Stimulated activated naive CD8-positive, alpha-beta T cell treated with anti-CD3 and anti-CD28 coated beads, Interleukin-15, amount 100 ng/mL, for 72 hours (primary cell): ENCODE measurements around the gene PHC3.
"Not testable (repeated sequence)": the region's sequence is repeated elsewhere in the genome, so short reads cannot be mapped to it uniquely, and the experiment has no call there.

ENCODE experiments used
- ATAC-seq: fragments of 150-1000 bp; cut with Tn5 transposase; 2 replicates; pipeline ENCODE4 v1.10.0; 2021; ENCODE audit warnings: mild to moderate bottlenecking, moderate library complexity
- DNase-seq, 2 donors: peaks; one replicate each; pipeline ENCODE4 v3.0.0; 2021 to 2022
- H3K27ac Mint-ChIP-seq, 2 donors: one replicate each; pipeline ENCODE4 v1.8.0; 2022; ENCODE audit warnings: mild to moderate bottlenecking in 2 of 2, mixed read lengths in 2 of 2, moderate library complexity in 2 of 2
- H3K27me3 Mint-ChIP-seq: one replicate; pipeline ENCODE4 v1.8.0; 2022; ENCODE audit warnings: mixed read lengths
- H3K4me1 Mint-ChIP-seq: one replicate; pipeline ENCODE4 v1.8.0; 2022; ENCODE audit warnings: mild to moderate bottlenecking, mixed read lengths
- H3K4me3 Mint-ChIP-seq, 2 donors: one replicate each; pipeline ENCODE4 v1.8.0; 2022; ENCODE audit warnings: mild to moderate bottlenecking in 2 of 2, mixed read lengths in 2 of 2, moderate library complexity in 1 of 2
- H3K9me3 Mint-ChIP-seq, 2 donors: one replicate each; pipeline ENCODE4 v1.8.0; 2022; ENCODE audit warnings: mixed read lengths in 2 of 2

PHC3 gene

DNA sequence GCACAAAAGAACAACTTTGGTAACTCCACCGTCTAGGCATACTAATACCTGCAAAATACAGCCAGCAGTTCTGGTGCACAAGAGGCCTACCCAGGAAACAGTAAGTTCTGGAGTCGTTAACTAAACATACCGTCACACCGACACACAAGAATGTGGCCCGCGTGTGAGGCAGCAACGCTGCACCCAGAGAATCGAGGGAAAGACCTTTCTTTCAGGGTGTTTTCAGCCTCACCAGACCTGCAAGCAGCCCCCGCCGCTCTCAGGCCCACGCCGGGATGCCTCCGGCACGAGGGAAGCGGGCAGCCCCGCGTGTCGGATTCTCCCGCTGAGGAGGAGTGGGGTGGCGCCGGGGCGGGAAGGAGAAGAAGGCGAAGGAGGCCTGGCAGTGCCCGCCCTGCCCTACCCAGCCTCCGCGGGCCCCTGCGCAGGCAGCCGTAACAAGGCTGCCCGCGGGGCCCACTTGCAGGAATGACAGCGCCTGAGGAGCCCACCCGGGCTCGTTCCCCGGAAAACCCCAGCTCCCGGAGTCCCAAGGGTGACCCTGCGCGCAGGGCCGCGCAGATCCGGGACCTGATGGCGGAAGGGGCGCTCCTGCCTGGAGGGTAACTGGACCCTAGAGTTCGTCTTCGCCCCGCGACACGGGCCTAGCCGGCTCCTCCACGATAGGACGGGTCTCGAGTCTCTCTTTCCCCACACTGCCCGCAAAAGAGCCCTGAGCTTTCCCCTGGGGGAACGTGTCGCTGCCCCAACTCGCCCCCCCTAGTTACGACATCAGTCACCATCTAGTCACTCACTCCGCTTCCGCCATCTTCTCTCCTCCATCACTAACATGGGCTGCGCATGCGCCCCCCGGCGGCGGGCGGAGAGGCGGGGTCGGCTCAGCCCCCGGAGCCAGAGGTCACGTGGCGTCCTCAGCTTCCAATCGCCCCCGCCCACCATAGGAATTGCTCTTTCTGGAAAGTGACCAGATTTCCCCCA, at the start of gene PHC3:
TSS of gene PHC3 (minus strand) at position 826 of the 978 bp plus-strand sequence. CDS start at position 808, 18 bp downstream.
- Mint-ChIP-seq H3K27ac (peak within 1 kb of the TSS; percentile 100), H3K4me1 (peaks cover 21% of the 10 kb centered on the region), H3K4me3 (peak within 1 kb of the TSS; percentile 97 to 98), H3K27me3 (no peaks in the 10 kb centered on the region), H3K9me3 (no peaks in the 10 kb centered on the region)
- ATAC-seq (peak; percentile 79), DNase-seq (peak; percentile 92 to 95)

DNA sequence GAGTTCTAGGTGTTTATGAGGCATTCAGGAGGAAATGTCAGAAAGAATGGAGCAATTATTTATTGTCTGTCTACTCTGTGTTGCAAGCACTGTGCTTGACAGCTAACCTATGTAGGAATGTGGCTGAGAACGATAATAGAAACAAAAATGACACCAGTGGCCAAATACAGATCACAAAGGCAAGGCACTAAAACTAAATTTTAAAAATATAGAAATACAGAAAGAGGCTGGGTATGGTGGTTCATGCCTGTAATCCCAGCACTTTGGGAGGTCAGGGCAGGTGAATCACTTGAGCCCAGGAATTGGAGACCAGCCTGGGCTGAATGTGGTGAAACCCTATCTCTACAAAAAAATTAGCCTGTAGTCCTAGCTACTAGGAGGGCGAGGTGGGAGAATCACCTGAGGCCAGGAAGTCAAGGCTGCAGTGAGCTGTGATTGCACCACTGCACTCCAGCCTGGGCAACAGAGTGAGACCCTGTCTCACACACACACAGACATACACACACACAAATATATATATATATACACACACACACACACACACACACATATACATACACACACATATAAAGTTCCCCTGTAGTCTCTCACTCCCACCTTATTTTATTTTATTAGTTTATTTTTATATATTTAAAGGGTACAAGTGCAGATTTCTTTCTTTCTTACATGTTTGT, 46.7 kb upstream of the PHC3 start:
- ATAC-seq (no peak), DNase-seq (no peak)
- H3K27ac Mint-ChIP-seq: no peak overlapping the region

GRCh38 chr3:170226426-170226960, 45.0 kb upstream of the PHC3 start:
- no peak overlapping the region for H3K4me3 Mint-ChIP-seq
- peaks cover 25% of the 10 kb centered on the region for H3K4me1 Mint-ChIP-seq
- H3K27me3 Mint-ChIP-seq: no peaks in the 10 kb centered on the region
- no peak overlapping the region for H3K27ac Mint-ChIP-seq
- no peaks in the 10 kb centered on the region for H3K9me3 Mint-ChIP-seq
- ATAC-seq: no peak
- no peak for DNase-seq

More for the DNA sequence above, 46.7 kb upstream of the PHC3 start:
- Mint-ChIP-seq H3K4me3 (no peak overlapping the region), H3K4me1 (peaks cover 23% of the 10 kb centered on the region), H3K9me3 (no peaks in the 10 kb centered on the region), H3K27me3 (no peaks in the 10 kb centered on the region)

GRCh38 chr3:170225166-170225565, 43.6 kb upstream of the PHC3 start:
- Mint-ChIP-seq H3K27ac (no peak overlapping the region), H3K4me1 (peaks cover 33% of the 10 kb centered on the region), H3K4me3 (no peak overlapping the region)

GRCh38 chr3:170222647-170223541, 41.4 kb upstream of the PHC3 start:
- Mint-ChIP-seq H3K27me3 (no peaks in the 10 kb centered on the region), H3K4me3 (peak overlapping the region; percentile 88 to 90), H3K9me3 (no peaks in the 10 kb centered on the region), H3K27ac (peak overlapping the region; percentile 23 to 87), H3K4me1 (peaks cover 28% of the 10 kb centered on the region)
- DNase-seq: peak; percentile 30 to 39
- peak; percentile 57 for ATAC-seq

More at GRCh38 chr3:170225166-170225565, 43.6 kb upstream of the PHC3 start:
- Mint-ChIP-seq H3K9me3 (no peaks in the 10 kb centered on the region), H3K27me3 (no peaks in the 10 kb centered on the region)
- DNase-seq (no peak), ATAC-seq (no peak)

DNA sequence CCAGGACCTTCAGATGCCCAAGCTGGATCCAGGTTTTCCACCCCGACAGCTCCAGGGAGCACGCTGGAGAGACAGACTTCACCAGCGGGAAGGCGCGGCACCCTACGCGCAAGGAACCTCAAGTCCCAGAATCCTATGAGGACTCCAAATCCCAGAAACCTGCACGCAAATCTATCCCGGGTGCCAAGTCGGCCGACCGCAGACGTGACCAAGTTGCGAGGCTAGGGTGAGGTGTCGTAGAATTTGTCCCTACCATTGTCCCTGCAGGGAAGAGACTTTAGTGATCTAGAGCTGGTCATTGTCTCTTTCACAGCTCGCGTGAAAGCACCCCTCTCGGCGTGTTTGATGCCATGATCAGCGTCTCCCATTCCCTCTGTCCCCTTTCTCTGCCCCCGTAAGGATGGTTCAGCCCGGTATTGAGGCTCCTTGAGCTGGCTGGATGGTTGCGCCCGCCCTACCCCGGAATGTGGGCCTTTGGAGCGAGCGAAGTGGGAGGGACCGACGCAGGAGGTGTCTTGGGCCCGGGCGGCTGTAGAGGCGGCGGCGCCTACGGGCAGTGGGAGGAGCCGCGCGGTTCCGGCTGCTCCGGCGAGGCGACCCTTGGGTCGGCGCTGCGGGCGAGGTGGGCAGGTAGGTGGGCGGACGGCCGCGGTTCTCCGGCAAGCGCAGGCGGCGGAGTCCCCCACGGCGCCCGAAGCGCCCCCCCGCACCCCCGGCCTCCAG, 40.6 kb upstream of the PHC3 start, which contains the start of gene PRKCI:
TSS of gene PRKCI (plus strand) at position 501 of the 723 bp plus-strand sequence. CDS start 246 bp downstream, outside the sequence.
- Mint-ChIP-seq H3K4me3 (peak within 1 kb of the TSS; percentile 88 to 90), H3K27me3 (no peaks in the 10 kb centered on the region), H3K4me1 (peaks cover 28% of the 10 kb centered on the region), H3K9me3 (no peaks in the 10 kb centered on the region), H3K27ac (peak within 1 kb of the TSS; percentile 97 to 99)
- ATAC-seq (peak; percentile 96), DNase-seq (peak; percentile 89 to 90)

GRCh38 chr3:170220871-170221270, 39.3 kb upstream of the PHC3 start:
- no peaks in the 10 kb centered on the region for H3K27me3 Mint-ChIP-seq
- no peak overlapping the region for H3K27ac Mint-ChIP-seq
- no peaks in the 10 kb centered on the region for H3K9me3 Mint-ChIP-seq
- DNase-seq (no peak), ATAC-seq (no peak)
- H3K4me3 Mint-ChIP-seq: peak overlapping the region; percentile 41 to 64
- peaks cover 28% of the 10 kb centered on the region for H3K4me1 Mint-ChIP-seq

GRCh38 chr3:170219850-170220249, 38.3 kb upstream of the PHC3 start:
- DNase-seq (no peak), ATAC-seq (no peak)
- Mint-ChIP-seq H3K9me3 (no peaks in the 10 kb centered on the region), H3K27ac (no peak overlapping the region), H3K27me3 (no peaks in the 10 kb centered on the region), H3K4me1 (peaks cover 22% of the 10 kb centered on the region), H3K4me3 (no peak overlapping the region)

GRCh38 chr3:170211668-170212067, 30.1 kb upstream of the PHC3 start:
- no peak for DNase-seq
- no peak overlapping the region for H3K4me3 Mint-ChIP-seq

DNA sequence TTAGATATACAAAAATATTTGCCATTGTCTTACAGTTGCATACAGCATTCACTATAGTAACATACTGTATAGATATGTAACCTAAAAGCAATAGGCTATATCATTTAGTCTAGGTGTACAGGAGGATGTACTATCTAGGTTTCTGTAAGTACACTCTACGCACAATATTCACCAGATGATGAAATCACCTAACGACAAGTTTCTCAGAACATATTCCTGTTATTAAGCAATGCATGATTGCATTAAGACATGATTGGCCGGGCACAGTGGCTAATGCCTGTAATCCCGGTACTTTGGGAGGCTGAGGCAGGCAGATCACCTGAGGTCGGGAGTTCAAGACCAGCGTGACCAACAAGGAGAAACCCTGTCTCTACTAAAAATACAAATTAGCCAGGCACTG, 26.2 kb upstream of the PHC3 start:
- peaks cover 0 to 7% of the 10 kb centered on the region in 2 donors for H3K9me3 Mint-ChIP-seq
- H3K4me3 Mint-ChIP-seq: no peak overlapping the region
- H3K4me1 Mint-ChIP-seq: no peaks in the 10 kb centered on the region
- peaks cover 16% of the 10 kb centered on the region for H3K27me3 Mint-ChIP-seq
- DNase-seq (no peak), ATAC-seq (no peak)
- no peak overlapping the region for H3K27ac Mint-ChIP-seq

More at GRCh38 chr3:170211668-170212067, 30.1 kb upstream of the PHC3 start:
- no peaks in the 10 kb centered on the region for H3K4me1 Mint-ChIP-seq
- no peak for ATAC-seq
- H3K27ac Mint-ChIP-seq: no peak overlapping the region
- H3K27me3 Mint-ChIP-seq: peaks cover under 1% of the 10 kb centered on the region
- peaks cover 0 to 7% of the 10 kb centered on the region in 2 donors for H3K9me3 Mint-ChIP-seq

DNA sequence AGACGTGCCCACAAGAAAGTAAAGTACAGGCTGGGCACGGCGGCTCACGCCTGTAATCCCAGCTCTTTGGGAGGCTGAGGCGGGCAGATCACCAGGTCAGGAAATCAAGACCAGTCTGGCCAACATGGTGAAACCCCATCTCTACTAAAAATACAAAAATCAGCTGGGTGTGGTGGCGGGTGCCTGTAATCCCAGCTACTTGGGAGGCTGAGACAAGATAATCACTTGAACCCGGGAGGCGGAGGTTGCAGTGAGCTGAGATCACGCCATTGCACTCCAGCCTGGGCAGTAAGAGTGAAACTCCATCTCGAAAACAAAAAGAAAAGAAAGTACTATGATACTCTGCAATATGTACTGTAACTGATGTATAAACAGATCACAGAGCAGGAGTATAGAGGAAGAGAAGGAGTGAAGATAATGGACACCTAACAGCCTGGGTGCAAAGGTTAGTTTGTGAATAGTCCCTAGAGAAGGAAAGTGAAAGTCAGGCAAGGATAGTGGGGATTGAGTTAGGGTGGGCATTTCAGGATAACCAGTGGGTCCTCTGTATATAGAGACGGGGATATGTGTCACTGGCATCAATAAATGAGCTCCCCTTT, 24.7 kb upstream of the PHC3 start:
- not testable (repeated sequence) for H3K4me3 Mint-ChIP-seq, ATAC-seq, H3K27ac Mint-ChIP-seq, H3K4me1 Mint-ChIP-seq, DNase-seq, H3K9me3 Mint-ChIP-seq
- peaks cover 16% of the 10 kb centered on the region for H3K27me3 Mint-ChIP-seq

DNA sequence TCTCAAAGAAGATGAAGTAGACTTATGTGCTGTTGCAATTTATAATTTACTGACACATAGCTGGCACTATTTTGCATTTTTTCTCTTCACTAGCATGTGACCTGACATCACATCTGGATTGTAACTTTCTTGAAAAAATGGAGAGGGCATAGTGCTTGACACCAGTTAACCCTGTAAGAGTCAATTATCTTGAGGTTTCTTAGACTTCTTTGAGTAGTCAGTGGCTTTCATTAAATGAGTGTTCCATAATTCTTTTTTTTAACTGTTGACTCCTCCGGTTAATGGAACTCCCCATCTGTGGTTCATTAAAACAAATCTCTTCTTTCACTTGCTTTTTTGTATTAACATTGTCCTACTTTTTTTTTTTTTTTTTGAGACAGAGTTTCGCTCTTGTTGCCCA, 23.8 kb upstream of the PHC3 start:
- Mint-ChIP-seq H3K27ac (no peak overlapping the region), H3K9me3 (no peaks in the 10 kb centered on the region), H3K27me3 (peaks cover 16% of the 10 kb centered on the region), H3K4me3 (no peak overlapping the region), H3K4me1 (peaks cover under 1% of the 10 kb centered on the region)
- DNase-seq (no peak), ATAC-seq (no peak)

DNA sequence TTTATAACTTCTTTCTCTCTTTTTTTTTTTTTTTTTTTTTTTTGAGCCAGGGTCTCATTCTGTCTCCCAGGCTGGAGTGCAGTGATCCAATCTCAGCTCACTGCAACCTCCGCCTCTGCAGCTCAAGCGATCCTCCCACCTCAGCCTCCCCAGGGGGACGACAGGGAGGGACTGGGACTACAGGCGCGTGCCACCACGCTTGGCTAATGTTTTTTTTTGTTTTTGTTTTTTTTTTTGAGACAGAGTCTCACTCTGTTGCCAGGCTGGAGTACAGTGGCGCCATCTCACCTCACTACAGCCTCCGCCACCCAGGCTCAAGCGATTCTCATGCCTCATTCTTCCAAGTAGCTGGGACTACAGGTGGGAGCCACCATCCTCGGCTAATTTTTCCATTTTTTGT, 23.0 kb upstream of the PHC3 start:
- peaks cover 6% of the 10 kb centered on the region for H3K4me1 Mint-ChIP-seq
- H3K4me3 Mint-ChIP-seq: no peak overlapping the region
- ATAC-seq (no peak), DNase-seq (no peak)
- H3K27ac Mint-ChIP-seq: no peak overlapping the region
- H3K27me3 Mint-ChIP-seq: peaks cover 16% of the 10 kb centered on the region
- H3K9me3 Mint-ChIP-seq: no peaks in the 10 kb centered on the region

GRCh38 chr3:170204023-170204472, 22.5 kb upstream of the PHC3 start:
- ATAC-seq: no peak
- no peak for DNase-seq
- no peaks in the 10 kb centered on the region for H3K9me3 Mint-ChIP-seq
- H3K4me1 Mint-ChIP-seq: peaks cover 6% of the 10 kb centered on the region
- no peak overlapping the region for H3K27ac Mint-ChIP-seq
- H3K4me3 Mint-ChIP-seq: no peak overlapping the region
- peaks cover 16% of the 10 kb centered on the region for H3K27me3 Mint-ChIP-seq
